LoVo (cell line): ENCODE results near the gene ZRANB1.

Experiments used
- DNase-seq: peaks from one replicate; pipeline ENCODE4 v3.0.0-alpha.2; 2016; ENCODE audit warnings: low spot score

The ZRANB1 gene

DNA sequence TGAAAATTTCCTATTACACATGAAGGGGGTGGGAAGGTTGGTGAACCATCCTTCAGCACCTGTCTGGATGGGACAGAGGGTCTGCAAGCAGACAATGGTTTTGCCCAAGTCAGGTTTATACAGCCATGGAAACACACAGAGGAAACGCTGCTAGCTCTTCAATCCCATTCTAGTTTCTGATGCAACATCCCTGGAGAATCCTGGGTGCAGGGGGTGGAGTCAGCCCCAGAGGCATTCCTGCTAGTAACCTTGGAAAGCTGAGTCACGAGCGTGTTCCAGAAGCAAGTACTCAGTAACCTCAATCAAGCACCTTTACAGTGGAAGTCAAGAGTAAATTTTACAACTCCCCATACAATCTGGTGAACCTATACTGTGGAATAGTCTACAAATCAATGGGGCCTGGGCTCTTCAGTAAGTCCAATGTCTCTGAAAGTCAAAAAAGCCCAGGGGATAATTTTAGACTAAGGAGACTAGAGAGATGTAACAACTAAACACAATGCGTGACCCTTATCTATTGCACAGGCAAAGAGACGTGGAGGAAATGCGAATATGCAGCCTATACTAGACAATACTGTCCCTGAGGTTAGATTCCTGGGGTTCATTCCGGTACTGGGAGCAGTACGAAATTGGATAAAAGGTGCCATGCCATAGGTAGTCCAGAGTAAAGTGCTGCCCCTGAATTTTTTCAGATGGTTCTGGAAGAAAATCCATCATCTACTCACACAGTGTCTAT lies 95.4 kb downstream of the ZRANB1 start:
- DNase-seq: peak; percentile 77
